Measurements from ENCODE around the gene COX4I1. TPM values are rescaled to one million over a fixed set of nuclear protein-coding genes. Genes with fewer than 3 reads are reported as not detected.
"Not testable (repeated sequence)": the region's sequence is repeated elsewhere in the genome, so short reads cannot be mapped to it uniquely, and the experiment has no call there.

COX4I1 gene
- total RNA-seq, 1 experiment from 2014 or later, result 417 TPM

- not testable (repeated sequence) for H4K20me1 ChIP-seq (ENCODE audit: insufficient read depth, low read depth, low read length); H2AFZ ChIP-seq (ENCODE audit: low read length); H3K27me3 ChIP-seq (ENCODE audit: low read length); H3K4me3 ChIP-seq (ENCODE audit: low read length); H3K36me3 ChIP-seq (ENCODE audit: insufficient read depth, low read length); H3K9me2 ChIP-seq (replicated peaks; ENCODE audit: insufficient read depth, low read length); H3K9ac ChIP-seq (ENCODE audit: low read length); H3K79me2 ChIP-seq (ENCODE audit: low read length); H3K4me2 ChIP-seq (ENCODE audit: low read depth, low read length, poor library complexity, severe bottlenecking); DNase-seq; H3K27ac ChIP-seq (ENCODE audit: low read length); H3K9me3 ChIP-seq (ENCODE audit: low read length)
- peaks cover 10% of the 10 kb centered on the region for H3K4me1 ChIP-seq (ENCODE audit: low read length)
Observed at GRCh38 chr16:85817195-85817594, 17.7 kb downstream of the COX4I1 start.

- Histone ChIP-seq H3K9me2 (replicated peaks; ENCODE audit: insufficient read depth, low read length) (no peaks in the 10 kb centered on the region), H3K79me2 (ENCODE audit: low read length) (no peaks in the 10 kb centered on the region), H3K4me1 (ENCODE audit: low read length) (peaks cover 14% of the 10 kb centered on the region), H3K27ac (ENCODE audit: low read length) (no peak overlapping the region), H2AFZ (ENCODE audit: low read length) (no peak overlapping the region), H3K4me2 (ENCODE audit: low read depth, low read length, poor library complexity, severe bottlenecking) (no peak overlapping the region), H3K4me3 (ENCODE audit: low read length) (no peak overlapping the region), H3K36me3 (ENCODE audit: insufficient read depth, low read length) (no peaks in the 10 kb centered on the region), H3K9me3 (ENCODE audit: low read length) (no peaks in the 10 kb centered on the region), H3K9ac (ENCODE audit: low read length) (no peak overlapping the region), H3K27me3 (ENCODE audit: low read length) (no peaks in the 10 kb centered on the region), H4K20me1 (ENCODE audit: insufficient read depth, low read depth, low read length) (no peaks in the 10 kb centered on the region)
- DNase-seq, result peak; percentile 95
Observed at GRCh38 chr16:85819245-85819644, 19.8 kb downstream of the COX4I1 start.

DNA sequence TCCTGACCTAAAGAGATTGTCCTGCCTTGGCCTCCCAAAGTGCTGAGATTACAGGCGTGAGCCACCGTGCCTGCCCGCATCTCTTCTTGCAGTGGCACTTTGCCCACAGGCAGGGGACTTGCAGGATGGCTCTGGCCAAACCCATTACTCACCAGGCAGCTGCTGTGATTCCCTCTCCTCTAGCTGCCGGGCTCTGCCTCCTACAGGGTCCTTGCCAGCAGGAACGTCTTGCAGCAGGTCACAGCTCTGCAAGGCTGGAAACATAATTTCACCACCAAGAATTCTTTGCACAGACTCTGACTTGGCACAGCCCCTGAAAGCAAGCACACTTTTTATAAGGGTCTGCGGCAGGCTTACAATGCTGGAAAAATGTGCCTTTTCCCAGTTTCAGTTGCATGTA, 20.3 kb downstream of the COX4I1 start:
- Histone ChIP-seq H3K9me3 (ENCODE audit: low read length) (no peaks in the 10 kb centered on the region), H4K20me1 (ENCODE audit: insufficient read depth, low read depth, low read length) (no peaks in the 10 kb centered on the region), H3K27ac (ENCODE audit: low read length) (no peak overlapping the region), H3K27me3 (ENCODE audit: low read length) (no peaks in the 10 kb centered on the region), H3K4me1 (ENCODE audit: low read length) (peaks cover 14% of the 10 kb centered on the region), H3K36me3 (ENCODE audit: insufficient read depth, low read length) (no peaks in the 10 kb centered on the region), H3K9ac (ENCODE audit: low read length) (no peak overlapping the region), H2AFZ (ENCODE audit: low read length) (no peak overlapping the region), H3K4me2 (ENCODE audit: low read depth, low read length, poor library complexity, severe bottlenecking) (no peak overlapping the region), H3K79me2 (ENCODE audit: low read length) (no peaks in the 10 kb centered on the region), H3K9me2 (replicated peaks; ENCODE audit: insufficient read depth, low read length) (no peaks in the 10 kb centered on the region), H3K4me3 (ENCODE audit: low read length) (no peak overlapping the region)
- no peak for DNase-seq

DNA sequence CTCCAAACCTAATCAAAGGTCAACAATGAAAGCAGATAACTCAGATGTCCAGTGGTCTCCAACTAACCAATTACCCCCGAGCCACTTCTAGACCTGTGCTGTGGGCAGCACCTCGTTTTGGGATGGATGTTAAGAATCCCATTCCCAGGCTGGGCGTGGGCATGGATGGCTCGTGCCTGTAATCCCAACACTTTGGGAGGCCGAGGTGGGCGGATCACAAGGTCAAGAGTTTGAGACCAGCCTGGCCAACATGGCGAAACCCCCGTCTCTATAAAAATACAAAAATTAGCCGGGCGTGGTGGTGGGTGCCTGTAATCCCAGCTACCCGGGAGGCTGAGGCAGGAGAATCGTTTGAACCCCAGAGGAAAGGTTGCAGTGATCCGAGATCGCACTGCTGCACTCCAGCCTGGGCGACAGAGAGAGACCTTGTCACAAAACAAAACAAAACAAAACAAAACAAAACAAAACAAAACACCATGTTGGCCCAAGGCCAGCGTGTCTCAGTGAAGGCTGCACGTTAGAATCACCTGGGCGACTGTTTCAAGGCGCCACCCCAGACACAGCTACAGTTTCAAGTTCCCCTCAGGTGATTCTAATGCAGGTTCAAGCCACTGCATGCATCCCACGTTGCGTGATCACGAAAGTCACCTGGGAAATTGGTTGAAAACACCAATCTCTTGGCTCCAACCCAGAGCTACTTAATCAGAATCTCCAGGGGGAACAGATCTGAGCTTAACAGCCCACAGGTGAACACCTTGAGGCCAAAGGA, 21.3 kb downstream of the COX4I1 start:
- no peak overlapping the region for H3K4me3 ChIP-seq (ENCODE audit: low read length)
- no peaks in the 10 kb centered on the region for H4K20me1 ChIP-seq (ENCODE audit: insufficient read depth, low read depth, low read length)
- no peaks in the 10 kb centered on the region for H3K79me2 ChIP-seq (ENCODE audit: low read length)
- no peak overlapping the region for H2AFZ ChIP-seq (ENCODE audit: low read length)
- peaks cover 14% of the 10 kb centered on the region for H3K4me1 ChIP-seq (ENCODE audit: low read length)
- no peaks in the 10 kb centered on the region for H3K27me3 ChIP-seq (ENCODE audit: low read length)
- no peaks in the 10 kb centered on the region for H3K9me3 ChIP-seq (ENCODE audit: low read length)
- no peak overlapping the region for H3K9ac ChIP-seq (ENCODE audit: low read length)
- no peaks in the 10 kb centered on the region for H3K9me2 ChIP-seq (replicated peaks; ENCODE audit: insufficient read depth, low read length)
- no peaks in the 10 kb centered on the region for H3K36me3 ChIP-seq (ENCODE audit: insufficient read depth, low read length)
- H3K27ac ChIP-seq (ENCODE audit: low read length), result no peak overlapping the region
- no peak overlapping the region for H3K4me2 ChIP-seq (ENCODE audit: low read depth, low read length, poor library complexity, severe bottlenecking)
- DNase-seq, result no peak

GRCh38 chr16:85821390-85822135, 22.1 kb downstream of the COX4I1 start:
- Histone ChIP-seq H3K27ac (ENCODE audit: low read length) (no peak overlapping the region), H3K36me3 (ENCODE audit: insufficient read depth, low read length) (no peaks in the 10 kb centered on the region), H3K4me1 (ENCODE audit: low read length) (peaks cover 14% of the 10 kb centered on the region), H2AFZ (ENCODE audit: low read length) (no peak overlapping the region), H3K9me3 (ENCODE audit: low read length) (no peaks in the 10 kb centered on the region), H3K9ac (ENCODE audit: low read length) (no peak overlapping the region), H3K27me3 (ENCODE audit: low read length) (no peaks in the 10 kb centered on the region), H4K20me1 (ENCODE audit: insufficient read depth, low read depth, low read length) (no peaks in the 10 kb centered on the region), H3K9me2 (replicated peaks; ENCODE audit: insufficient read depth, low read length) (no peaks in the 10 kb centered on the region), H3K4me2 (ENCODE audit: low read depth, low read length, poor library complexity, severe bottlenecking) (peak overlapping the region; percentile 16), H3K4me3 (ENCODE audit: low read length) (no peak overlapping the region), H3K79me2 (ENCODE audit: low read length) (no peaks in the 10 kb centered on the region)
- DNase-seq, result peak; percentile 92

DNA sequence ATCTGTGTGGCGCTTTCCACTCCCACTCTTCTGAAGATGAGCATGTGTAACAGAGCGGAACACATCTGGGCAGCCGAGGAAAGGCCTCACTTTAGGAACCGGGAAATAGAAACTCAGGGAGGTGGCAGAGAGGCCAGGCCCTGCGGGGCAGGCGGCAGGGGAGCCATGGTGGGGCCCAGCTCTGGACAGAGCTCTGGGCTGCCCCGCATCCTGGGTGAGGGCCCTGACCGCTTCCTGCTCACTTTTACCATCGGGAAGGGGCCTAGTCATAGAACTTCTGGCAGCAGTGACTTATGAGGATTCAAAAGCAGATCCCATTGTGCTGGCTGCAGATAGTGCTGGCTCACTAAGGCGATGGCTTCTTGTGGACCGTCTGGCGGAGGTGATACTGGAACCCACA, 22.6 kb downstream of the COX4I1 start:
- DNase-seq, result no peak
- H3K36me3 ChIP-seq (ENCODE audit: insufficient read depth, low read length), result no peaks in the 10 kb centered on the region
- H4K20me1 ChIP-seq (ENCODE audit: insufficient read depth, low read depth, low read length), result no peaks in the 10 kb centered on the region
- no peaks in the 10 kb centered on the region for H3K79me2 ChIP-seq (ENCODE audit: low read length)
- no peaks in the 10 kb centered on the region for H3K9me2 ChIP-seq (replicated peaks; ENCODE audit: insufficient read depth, low read length)
- H3K9me3 ChIP-seq (ENCODE audit: low read length), result no peaks in the 10 kb centered on the region
- peaks cover 14% of the 10 kb centered on the region for H3K4me1 ChIP-seq (ENCODE audit: low read length)
- no peak overlapping the region for H3K9ac ChIP-seq (ENCODE audit: low read length)
- no peak overlapping the region for H3K27ac ChIP-seq (ENCODE audit: low read length)
- no peaks in the 10 kb centered on the region for H3K27me3 ChIP-seq (ENCODE audit: low read length)
- H3K4me2 ChIP-seq (ENCODE audit: low read depth, low read length, poor library complexity, severe bottlenecking), result peak overlapping the region; percentile 16
- no peak overlapping the region for H2AFZ ChIP-seq (ENCODE audit: low read length)
- H3K4me3 ChIP-seq (ENCODE audit: low read length), result no peak overlapping the region

DNA sequence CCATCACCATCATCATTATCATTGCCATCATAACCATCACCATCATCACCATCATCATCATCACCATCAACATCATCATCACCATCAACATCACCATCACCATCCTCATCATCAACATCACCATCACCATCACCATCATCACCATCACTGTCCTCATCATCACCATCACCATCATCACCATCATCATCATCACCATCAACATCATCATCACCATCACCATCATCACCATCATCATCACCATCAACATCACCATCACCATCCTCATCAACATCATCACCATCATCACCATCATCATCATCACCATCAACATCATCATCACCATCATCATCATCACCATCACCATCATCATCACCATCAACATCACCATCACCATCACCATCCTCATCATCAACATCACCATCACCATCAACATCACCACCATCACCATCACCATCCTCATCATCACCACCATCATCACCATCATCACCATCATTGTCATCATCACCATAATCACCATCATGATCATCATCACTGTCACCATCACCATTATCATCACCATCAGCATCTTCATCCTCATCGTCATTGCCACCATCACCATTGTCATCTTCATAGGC, 23.9 kb downstream of the COX4I1 start:
- Histone ChIP-seq H3K9me3 (ENCODE audit: low read length) (no peaks in the 10 kb centered on the region), H3K27ac (ENCODE audit: low read length) (no peak overlapping the region), H3K27me3 (ENCODE audit: low read length) (no peaks in the 10 kb centered on the region), H3K9me2 (replicated peaks; ENCODE audit: insufficient read depth, low read length) (no peaks in the 10 kb centered on the region), H2AFZ (ENCODE audit: low read length) (no peak overlapping the region), H3K4me1 (ENCODE audit: low read length) (peaks cover 14% of the 10 kb centered on the region), H3K4me2 (ENCODE audit: low read depth, low read length, poor library complexity, severe bottlenecking) (no peak overlapping the region), H3K36me3 (ENCODE audit: insufficient read depth, low read length) (no peaks in the 10 kb centered on the region), H4K20me1 (ENCODE audit: insufficient read depth, low read depth, low read length) (no peaks in the 10 kb centered on the region), H3K79me2 (ENCODE audit: low read length) (no peaks in the 10 kb centered on the region), H3K4me3 (ENCODE audit: low read length) (no peak overlapping the region), H3K9ac (ENCODE audit: low read length) (no peak overlapping the region)
- no peak for DNase-seq
